Activated naive CD8-positive, alpha-beta T cell treated with anti-CD3 and anti-CD28 coated beads, Interleukin-2, amount 10 ng/mL, durations not matched to agents 7 days and 5 days (primary cell): ENCODE measurements around the gene GSTM4. TPM values are rescaled to one million over a fixed set of nuclear protein-coding genes. Genes with fewer than 3 reads are reported as not detected.
"Not testable (repeated sequence)": the region's sequence is repeated elsewhere in the genome, so short reads cannot be mapped to it uniquely, and the experiment has no call there.

ENCODE experiments used
- ATAC-seq: fragments of 150-1000 bp; cut with Tn5 transposase; one replicate; pipeline ENCODE4 v1.10.0; 2021; ENCODE audit warnings: low read depth, moderate library complexity
- POLR2A ChIA-PET: fragments of 350-600 bp; sonication (Branson Sonifier 250); formaldehyde crosslinking; loops from one replicate; lab custom pipeline; 2021; ENCODE audit warnings: antibody characterized with exemption; lab: Charles Lee
- DNase-seq: peaks from one replicate; pipeline ENCODE4 v3.0.0; 2021
- H3K27ac Mint-ChIP-seq: one replicate; pipeline ENCODE4 v1.8.0; 2022; ENCODE audit warnings: mild to moderate bottlenecking, mixed read lengths
- H3K27me3 Mint-ChIP-seq: one replicate; pipeline ENCODE4 v1.8.0; 2022; ENCODE audit warnings: mild to moderate bottlenecking, moderate library complexity, mixed read lengths
- H3K36me3 Mint-ChIP-seq: one replicate; pipeline ENCODE4 v1.8.0; 2021; ENCODE audit warnings: mild to moderate bottlenecking, mixed read lengths
- H3K4me1 Mint-ChIP-seq: one replicate; pipeline ENCODE4 v1.8.0; 2021; ENCODE audit warnings: mixed read lengths
- H3K4me3 Mint-ChIP-seq: one replicate; pipeline ENCODE4 v1.8.0; 2022; ENCODE audit warnings: mild to moderate bottlenecking, moderate library complexity, mixed read lengths
- H3K9me3 Mint-ChIP-seq: one replicate; pipeline ENCODE4 v1.8.0; 2021; ENCODE audit warnings: mixed read lengths
- total RNA-seq, 2 experiments: library from RNA; stranded (reverse); gene quantifications; one replicate each; pipeline ENCODE4 v1.2.3, GENCODE V29; 2021

GSTM4 gene
- total RNA-seq, 2 experiments from 2014 or later: 5.3 to 5.9 TPM

- POLR2A ChIA-PET: no interaction called here
Measured at GRCh38 chr1:109691759-109692158, 35.9 kb downstream of the GSTM4 start.

GRCh38 chr1:109694400-109694799 lies 38.5 kb downstream of the GSTM4 start:
- H3K36me3 Mint-ChIP-seq, H3K9me3 Mint-ChIP-seq, POLR2A ChIA-PET, H3K4me1 Mint-ChIP-seq, DNase-seq, H3K27ac Mint-ChIP-seq, H3K27me3 Mint-ChIP-seq, H3K4me3 Mint-ChIP-seq, ATAC-seq: not testable (repeated sequence)

More at GRCh38 chr1:109691759-109692158, 35.9 kb downstream of the GSTM4 start:
- no peaks in the 10 kb centered on the region for H3K4me1 Mint-ChIP-seq
- no peaks in the 10 kb centered on the region for H3K36me3 Mint-ChIP-seq
- no peaks in the 10 kb centered on the region for H3K27me3 Mint-ChIP-seq
- no peak overlapping the region for H3K4me3 Mint-ChIP-seq
- DNase-seq (no peak), ATAC-seq (no peak)
- H3K27ac Mint-ChIP-seq: no peak overlapping the region
- no peaks in the 10 kb centered on the region for H3K9me3 Mint-ChIP-seq

GRCh38 chr1:109695138-109695537 lies 39.2 kb downstream of the GSTM4 start:
- H3K9me3 Mint-ChIP-seq, ATAC-seq, POLR2A ChIA-PET, H3K36me3 Mint-ChIP-seq, H3K27me3 Mint-ChIP-seq, H3K4me3 Mint-ChIP-seq, H3K4me1 Mint-ChIP-seq, H3K27ac Mint-ChIP-seq, DNase-seq: not testable (repeated sequence)

- Mint-ChIP-seq H3K27me3 (no peaks in the 10 kb centered on the region), H3K36me3 (no peaks in the 10 kb centered on the region), H3K27ac (no peak overlapping the region), H3K4me3 (no peak overlapping the region), H3K4me1 (no peaks in the 10 kb centered on the region), H3K9me3 (no peaks in the 10 kb centered on the region)
- DNase-seq (no peak), ATAC-seq (no peak)
- POLR2A ChIA-PET: no interaction called here
Measured at GRCh38 chr1:109697066-109697465, 41.2 kb downstream of the GSTM4 start.

- POLR2A ChIA-PET, H3K27me3 Mint-ChIP-seq, H3K4me1 Mint-ChIP-seq, ATAC-seq, H3K27ac Mint-ChIP-seq, H3K4me3 Mint-ChIP-seq, DNase-seq, H3K36me3 Mint-ChIP-seq, H3K9me3 Mint-ChIP-seq: not testable (repeated sequence)
Measured at GRCh38 chr1:109697861-109698260, 42.0 kb downstream of the GSTM4 start.

GRCh38 chr1:109702940-109703339 lies 47.0 kb downstream of the GSTM4 start:
- DNase-seq, H3K9me3 Mint-ChIP-seq, H3K27me3 Mint-ChIP-seq, H3K4me1 Mint-ChIP-seq, POLR2A ChIA-PET, H3K36me3 Mint-ChIP-seq, ATAC-seq, H3K27ac Mint-ChIP-seq, H3K4me3 Mint-ChIP-seq: not testable (repeated sequence)

GRCh38 chr1:109704173-109704572 lies 48.3 kb downstream of the GSTM4 start:
- H3K9me3 Mint-ChIP-seq: peaks cover 12% of the 10 kb centered on the region
- POLR2A ChIA-PET: no interaction called here
- no peaks in the 10 kb centered on the region for H3K27me3 Mint-ChIP-seq
- no peaks in the 10 kb centered on the region for H3K4me1 Mint-ChIP-seq
- H3K27ac Mint-ChIP-seq: no peak overlapping the region
- no peak overlapping the region for H3K4me3 Mint-ChIP-seq
- H3K36me3 Mint-ChIP-seq: no peaks in the 10 kb centered on the region
- ATAC-seq: no peak
- no peak for DNase-seq

- POLR2A ChIA-PET: no interaction called here
- Mint-ChIP-seq H3K9me3 (peaks cover 14% of the 10 kb centered on the region), H3K4me3 (no peak overlapping the region), H3K4me1 (no peaks in the 10 kb centered on the region), H3K27ac (no peak overlapping the region), H3K36me3 (no peaks in the 10 kb centered on the region), H3K27me3 (no peaks in the 10 kb centered on the region)
- no peak for ATAC-seq
- no peak for DNase-seq
Measured at GRCh38 chr1:109705411-109705810, 49.5 kb downstream of the GSTM4 start.

GRCh38 chr1:109708949-109709348 lies 53.0 kb downstream of the GSTM4 start:
- peaks cover 11% of the 10 kb centered on the region for H3K9me3 Mint-ChIP-seq
- H3K36me3 Mint-ChIP-seq, H3K27ac Mint-ChIP-seq, H3K4me3 Mint-ChIP-seq, H3K4me1 Mint-ChIP-seq, H3K27me3 Mint-ChIP-seq, DNase-seq, ATAC-seq, POLR2A ChIA-PET: not testable (repeated sequence)

GRCh38 chr1:109709822-109710221 lies 53.9 kb downstream of the GSTM4 start:
- ATAC-seq, DNase-seq, H3K27me3 Mint-ChIP-seq, H3K27ac Mint-ChIP-seq, H3K4me1 Mint-ChIP-seq, H3K4me3 Mint-ChIP-seq, H3K36me3 Mint-ChIP-seq, POLR2A ChIA-PET: not testable (repeated sequence)
- peaks cover 11% of the 10 kb centered on the region for H3K9me3 Mint-ChIP-seq

Other genes starting within 250 kb of the GSTM4 start
- 100 to 1,000 TPM; 135 TPM for gene PSMA5, start 229.7 kb upstream of the GSTM4 start, total RNA-seq
- not detected for gene SYPL2, start 189.6 kb upstream of the GSTM4 start, total RNA-seq
- gene ATXN7L2, start 172.2 kb upstream of the GSTM4 start, total RNA-seq: 10 to 100 TPM; 10.4 to 12.4 TPM
- gene CYB561D1, start 162.0 kb upstream of the GSTM4 start, total RNA-seq: 10 to 100 TPM; 24.3 to 25.1 TPM
- gene AMIGO1, start 146.4 kb upstream of the GSTM4 start, total RNA-seq: 1 to 10 TPM; 8.2 to 9.4 TPM
- under 1 TPM in 1 of 2 experiments, not detected in 1; 0.39 TPM for gene GPR61, start 116.2 kb upstream of the GSTM4 start, total RNA-seq
- 1 to 10 TPM; 8.0 to 8.2 TPM for gene GNAI3, start 107.5 kb upstream of the GSTM4 start, total RNA-seq
- gene GNAT2, start 36.5 kb upstream of the GSTM4 start, total RNA-seq: under 1 TPM in 1 of 2 experiments, not detected in 1; 0.22 TPM
- 100 to 1,000 TPM; 114 to 122 TPM for gene AMPD2, start 36.3 kb upstream of the GSTM4 start, total RNA-seq
- gene GSTM2, start 12.0 kb downstream of the GSTM4 start, total RNA-seq: 10 to 100 TPM; 16.8 to 17.3 TPM
- gene GSTM1, start 31.7 kb downstream of the GSTM4 start, total RNA-seq: not detected
- gene GSTM5, start 56.2 kb downstream of the GSTM4 start, total RNA-seq: not detected
- gene GSTM3, start 84.9 kb downstream of the GSTM4 start, total RNA-seq: 1 to 10 TPM; 5.0 TPM
- gene EPS8L3, start 107.8 kb downstream of the GSTM4 start, total RNA-seq: not detected